22Rv1 (cell line): ENCODE data around the gene GALNT18.

Experiments
- CTCF ChIP-seq: fragments of 450-650 bp; IDR thresholded peaks from 2 replicates; pipeline ENCODE4 v1.5.1; 2017; ENCODE audit warnings: mild to moderate bottlenecking
- ZFX ChIP-seq: fragments of 450-650 bp; IDR thresholded peaks from 2 replicates; pipeline ENCODE4 v1.6.1; 2017; ENCODE audit warnings: antibody characterized with exemption, borderline replicate concordance

- TF ChIP-seq CTCF (no peak), ZFX (no peak)
Observed at GRCh38 chr11:11520231-11521015, 101.4 kb downstream of the GALNT18 start.
